Transverse colon (tissue), 4 donors: ENCODE results near the gene DRG2. TPM values are rescaled to one million over a fixed set of nuclear protein-coding genes. Genes with fewer than 3 reads are reported as not detected.

Experiments
- DNase-seq: peaks from one replicate; pipeline ENCODE4 v3.0.0-alpha.2; 2019
- H3K27ac ChIP-seq, 4 donors: fragments of 200-600 bp; sonication (generic); 2 replicates each; pipeline ENCODE4 v1.5.1; 2016 to 2018; ENCODE audit warnings: inconsistent platforms in 4 of 4
- H3K27me3 ChIP-seq: fragments of 200-600 bp; sonication (generic); 2 replicates; pipeline ENCODE4 v1.5.1; 2017; ENCODE audit warnings: inconsistent platforms
- H3K36me3 ChIP-seq, 4 donors: fragments of 200-600 bp; sonication (generic); 2 replicates each; pipeline ENCODE4 v1.5.1; 2017 to 2019; ENCODE audit warnings: inconsistent platforms in 4 of 4
- H3K4me1 ChIP-seq, 4 donors: fragments of 200-600 bp; sonication (generic); 2 replicates each; pipeline ENCODE4 v1.5.1; 2017 to 2020; ENCODE audit warnings: inconsistent platforms in 4 of 4
- H3K4me3 ChIP-seq, 4 donors: fragments of 200-600 bp; sonication (generic); 1 replicate in 1 of 4; 2 replicates in 3 of 4; pipeline versions ENCODE4 v1.5.1 to v1.6.1; 2017 to 2019; ENCODE audit warnings: inconsistent platforms in 4 of 4
- H3K9me3 ChIP-seq, 2 donors: fragments of 200-600 bp; sonication (generic); 2 replicates each; pipeline ENCODE4 v1.5.1; 2017 to 2019; ENCODE audit warnings: inconsistent platforms in 2 of 2
- CTCF ChIP-seq, 5 experiments: fragments of 200-600 bp in 3 of 5; fragments of 450-650 bp in 2 of 5; sonication (generic) in 3 of 5; IDR thresholded peaks; 1 replicate in 2 of 5; 2 replicates in 3 of 5; pipeline ENCODE4 v1.5.1; 2016 to 2017; ENCODE audit warnings: antibody characterized with exemption in 5 of 5, inconsistent platforms in 3 of 5, mild to moderate bottlenecking in 2 of 5, moderate library complexity in 1 of 5
- EP300 ChIP-seq: sonication (generic); formaldehyde crosslinking; IDR thresholded peaks from one replicate; pipeline ENCODE4 v1.6.1; 2017; ENCODE audit warnings: antibody characterized with exemption, low read depth
- POLR2A ChIP-seq: fragments of 450-650 bp; IDR thresholded peaks from one replicate; pipeline ENCODE4 v1.6.1; 2016; ENCODE audit warnings: antibody characterized with exemption, mild to moderate bottlenecking, moderate library complexity
- POLR2AphosphoS5 ChIP-seq, 3 donors: sonication (generic); formaldehyde crosslinking; IDR thresholded peaks; one replicate each; pipeline ENCODE4 v1.6.1; 2016; ENCODE audit warnings: antibody characterized with exemption in 3 of 3
- WGBS, 2 donors: methylation state at CpG; one replicate each; pipeline ENCODE4 v1.1.5; 2018; ENCODE audit warnings: low coverage in 1 of 2; 5-methylcytosine and 5-hydroxymethylcytosine counted together
- in situ Hi-C, 4 donors: fragments of 200-750 bp; cut with MboI; loops; one replicate each; pipeline versions ENCODE4 v1.15.0 to v1.15.1; 2017; ENCODE audit warnings: low sequenced_read_pairs in 3 of 4, low pct_ligation_motif_present in 1 of 4, low pct_unique_long_range_greater_than_20kb in 1 of 4
- intact Hi-C: fragments of 100-400 bp; cut with DNase I; formaldehyde crosslinking; loops from one replicate; pipeline ENCODE4 v1.15.1; 2023; ENCODE audit warnings: low total_unique reads
- total RNA-seq, 4 donors: library from RNA; depleted of rRNA; stranded (reverse); fragments of >200 nt; gene quantifications; one replicate each; pipeline ENCODE4 v1.1.0, GENCODE V29; 2016

DRG2 gene
- total RNA-seq, 4 donors from 2014 or later: 27.9 to 90.6 (median 33.3) TPM

- H3K4me1 ChIP-seq: no peaks in the 10 kb centered on the region
- in situ Hi-C loops (loop anchor here in 1 of 4 donors (10.0 kb wide), 1 partner anchor 68 kb away; no protein-coding TSS in a partner anchor), intact Hi-C loops (loop anchor here (10.0 kb wide), 1 partner anchor 58 kb away; no protein-coding TSS in a partner anchor)
- H3K36me3 ChIP-seq: no peaks in the 10 kb centered on the region
- DNase-seq: no peak
- no peak overlapping the region for H3K27ac ChIP-seq
- TF ChIP-seq EP300 (no peak), CTCF (IDR thresholded peaks at IDR 0.05) (no peak), POLR2AphosphoS5 (IDR thresholded peaks at IDR 0.05) (no peak), POLR2A (no peak)
- 69 to 80% methylated on average over 2 to 3 of the region's 3 CpGs for WGBS, 2 donors
- H3K9me3 ChIP-seq: no peaks in the 10 kb centered on the region
- no peak overlapping the region for H3K4me3 ChIP-seq
- peaks cover 6% of the 10 kb centered on the region for H3K27me3 ChIP-seq
Measured at GRCh38 chr17:18146980-18147379, 59.2 kb downstream of the DRG2 start.

- intact Hi-C loops (loop anchor here (10.0 kb wide), 1 partner anchor 56 kb away; no protein-coding TSS in a partner anchor), in situ Hi-C loops (loop anchor here in 1 of 4 donors (10.0 kb wide), 1 partner anchor 66 kb away; no protein-coding TSS in a partner anchor)
- Histone ChIP-seq H3K27me3 (peaks cover 2% of the 10 kb centered on the region), H3K4me1 (peaks cover 0 to 10% (median 5%) of the 10 kb centered on the region in 4 donors), H3K36me3 (no peaks in the 10 kb centered on the region), H3K9me3 (no peaks in the 10 kb centered on the region), H3K27ac (no peak overlapping the region), H3K4me3 (no peak overlapping the region)
- DNase-seq: no peak
- TF ChIP-seq POLR2A: no peak
- TF ChIP-seq CTCF (IDR thresholded peaks at IDR 0.05): no peak
- TF ChIP-seq EP300: no peak
- TF ChIP-seq POLR2AphosphoS5 (IDR thresholded peaks at IDR 0.05): no peak
- 82% methylated on average over 7 of the region's 7 CpGs; no CpG with 5 or more reads in 1 of the 2 donors for WGBS, 2 donors
Measured at GRCh38 chr17:18148586-18148985, 60.8 kb downstream of the DRG2 start.

GRCh38 chr17:18151290-18151689 is 63.5 kb downstream of the DRG2 start:
- Histone ChIP-seq H3K9me3 (no peaks in the 10 kb centered on the region), H3K27ac (no peak overlapping the region), H3K4me1 (peaks cover 4 to 10% (median 5%) of the 10 kb centered on the region in 4 donors), H3K36me3 (no peaks in the 10 kb centered on the region), H3K27me3 (no peaks in the 10 kb centered on the region), H3K4me3 (no peak overlapping the region)
- in situ Hi-C loops (no loop called here), intact Hi-C loops (no loop called here)
- DNase-seq: no peak
- TF ChIP-seq CTCF (IDR thresholded peaks at IDR 0.05): no peak
- TF ChIP-seq POLR2AphosphoS5 (IDR thresholded peaks at IDR 0.05): no peak
- no peak for TF ChIP-seq EP300
- TF ChIP-seq POLR2A: no peak
- whole genome bisulfite sequencing, 2 donors: 92% methylated on average over 9 of the region's 9 CpGs; no CpG with 5 or more reads in 1 of the 2 donors

- Histone ChIP-seq H3K36me3 (no peaks in the 10 kb centered on the region), H3K27me3 (no peaks in the 10 kb centered on the region), H3K9me3 (no peaks in the 10 kb centered on the region), H3K4me3 (no peak overlapping the region), H3K4me1 (peaks cover 9 to 15% (median 10%) of the 10 kb centered on the region in 4 donors), H3K27ac (no peak overlapping the region)
- WGBS, 2 donors: 91 to 100% methylated on average over 1 to 14 of the region's 14 CpGs
- intact Hi-C loops (no loop called here), in situ Hi-C loops (no loop called here)
- no peak for DNase-seq
- no peak for TF ChIP-seq EP300
- TF ChIP-seq CTCF (IDR thresholded peaks at IDR 0.05): no peak
- no peak for TF ChIP-seq POLR2AphosphoS5 (IDR thresholded peaks at IDR 0.05)
- TF ChIP-seq POLR2A: no peak
Measured at GRCh38 chr17:18155179-18155578, 67.4 kb downstream of the DRG2 start.
